Thymus (tissue), 11 donors: ENCODE measurements around the gene HOXA9. TPM values are rescaled to one million over a fixed set of nuclear protein-coding genes. Genes with fewer than 3 reads are reported as not detected.

Source experiments
- DNase-seq, 9 donors: peaks; one replicate each; pipeline ENCODE4 v3.0.0-alpha.2; 2013; ENCODE audit warnings: low spot score in 9 of 9, low read depth in 6 of 9, missing footprints in 1 of 9
- H3K27ac ChIP-seq, 2 donors: one replicate each; pipeline ENCODE4 v1.5.1; 2013; ENCODE audit warnings: control low read depth in 1 of 2, low read depth in 1 of 2, low read length in 1 of 2, mild to moderate bottlenecking in 1 of 2, moderate library complexity in 1 of 2
- H3K27me3 ChIP-seq, 2 donors: one replicate each; pipeline ENCODE4 v1.5.1; 2013; ENCODE audit warnings: low read length in 1 of 2; ENCODE audit not compliant: control insufficient read depth in 2 of 2, insufficient read depth in 1 of 2
- H3K36me3 ChIP-seq, 2 donors: one replicate each; pipeline ENCODE4 v1.5.1; 2013; ENCODE audit warnings: low read length in 1 of 2, mild to moderate bottlenecking in 1 of 2, moderate library complexity in 1 of 2; ENCODE audit not compliant: control insufficient read depth in 2 of 2, insufficient read depth in 2 of 2
- H3K4me1 ChIP-seq, 2 donors: one replicate each; pipeline ENCODE4 v1.5.1; 2013; ENCODE audit warnings: low read length in 2 of 2; ENCODE audit not compliant: control insufficient read depth in 2 of 2, insufficient read depth in 2 of 2
- H3K4me3 ChIP-seq, 2 donors: one replicate each; pipeline ENCODE4 v1.5.1; 2013; ENCODE audit warnings: low read length in 2 of 2, control low read depth in 1 of 2, mild to moderate bottlenecking in 1 of 2
- H3K9me3 ChIP-seq, 2 donors: one replicate each; pipeline ENCODE4 v1.5.1; 2013; ENCODE audit warnings: low read length in 1 of 2, mild to moderate bottlenecking in 1 of 2; ENCODE audit not compliant: control insufficient read depth in 2 of 2, insufficient read depth in 1 of 2
- WGBS: extraction: QIAGEN DNeasy Blood & Tissue Kit; methylation state at CpG from one replicate; pipeline ENCODE4 v1.1.7; 2013; 5-methylcytosine and 5-hydroxymethylcytosine counted together
- polyA plus RNA-seq: library from polyadenylated mRNA; stranded (reverse); fragments of 200-250 nt; gene quantifications from one replicate; pipeline ENCODE4 v1.2.3, GENCODE V29; 2013
- total RNA-seq: library from RNA; stranded (reverse); fragments of 120-200 nt; gene quantifications from one replicate; pipeline ENCODE4 v1.2.4, GENCODE V29; 2013
- donor health status: healthy.

Gene HOXA9
- total and polyA plus RNA-seq, 2 donors, result 1.5 to 4.9 TPM

GRCh38 chr7:27141923-27142579 is 23.3 kb downstream of the HOXA9 start:
- Histone ChIP-seq H3K4me3 (no peak overlapping the region), H3K27ac (no peak overlapping the region), H3K27me3 (peaks cover 19 to 95% of the 10 kb centered on the region in 2 donors), H3K9me3 (peaks cover 2 to 14% of the 10 kb centered on the region in 2 donors), H3K36me3 (no peaks in the 10 kb centered on the region), H3K4me1 (no peaks in the 10 kb centered on the region)
- 91% methylated on average over 30 of the region's 30 CpGs for WGBS
- DNase-seq, result no peak

- Histone ChIP-seq H3K27me3 (peaks cover 17 to 95% of the 10 kb centered on the region in 2 donors), H3K9me3 (peaks cover 2 to 8% of the 10 kb centered on the region in 2 donors), H3K36me3 (no peaks in the 10 kb centered on the region), H3K27ac (no peak overlapping the region), H3K4me1 (peaks cover 0 to 2% of the 10 kb centered on the region in 2 donors), H3K4me3 (no peak overlapping the region)
- 94% methylated on average over 18 of the region's 18 CpGs for WGBS
- DNase-seq, result no peak
Observed at GRCh38 chr7:27141137-27141922, 24.0 kb downstream of the HOXA9 start.

- peaks cover 16 to 93% of the 10 kb centered on the region in 2 donors for H3K27me3 ChIP-seq
Observed at GRCh38 chr7:27140126-27140857, 25.0 kb downstream of the HOXA9 start.

GRCh38 chr7:27139334-27140125 is 25.8 kb downstream of the HOXA9 start:
- no peak for DNase-seq
- peaks cover 12 to 85% of the 10 kb centered on the region in 2 donors for H3K27me3 ChIP-seq
- H3K4me1 ChIP-seq, result peaks cover 5 to 11% of the 10 kb centered on the region in 2 donors
- 93% methylated on average over 53 of the region's 53 CpGs for WGBS
- H3K27ac ChIP-seq, result no peak overlapping the region
- H3K36me3 ChIP-seq, result no peaks in the 10 kb centered on the region
- H3K4me3 ChIP-seq, result no peak overlapping the region
- H3K9me3 ChIP-seq, result peaks cover 2 to 3% of the 10 kb centered on the region in 2 donors

More at GRCh38 chr7:27140126-27140857, 25.0 kb downstream of the HOXA9 start:
- DNase-seq, result no peak
- Histone ChIP-seq H3K27ac (no peak overlapping the region), H3K36me3 (no peaks in the 10 kb centered on the region), H3K9me3 (peaks cover 2 to 8% of the 10 kb centered on the region in 2 donors), H3K4me1 (peaks cover 5 to 10% of the 10 kb centered on the region in 2 donors), H3K4me3 (no peak overlapping the region)
- WGBS, result 94% methylated on average over 15 of the region's 15 CpGs

- Histone ChIP-seq H3K27me3 (peaks cover 12 to 81% of the 10 kb centered on the region in 2 donors), H3K9me3 (peaks cover 0 to 2% of the 10 kb centered on the region in 2 donors), H3K36me3 (no peaks in the 10 kb centered on the region), H3K4me1 (peaks cover 5 to 11% of the 10 kb centered on the region in 2 donors), H3K27ac (no peak overlapping the region), H3K4me3 (no peak overlapping the region)
- WGBS, result 94% methylated on average over 11 of the region's 11 CpGs
- no peak for DNase-seq
Observed at GRCh38 chr7:27138985-27139333, 26.4 kb downstream of the HOXA9 start.

- no peaks in the 10 kb centered on the region for H3K9me3 ChIP-seq
- H3K4me1 ChIP-seq, result peaks cover 5 to 11% of the 10 kb centered on the region in 2 donors
- no peak overlapping the region for H3K27ac ChIP-seq
- no peak for DNase-seq
- 96% methylated on average over 1 of the region's 1 CpG for WGBS
- H3K4me3 ChIP-seq, result no peak overlapping the region
- H3K27me3 ChIP-seq, result peaks cover 13 to 81% of the 10 kb centered on the region in 2 donors
- no peaks in the 10 kb centered on the region for H3K36me3 ChIP-seq
Observed at GRCh38 chr7:27138472-27138871, 26.9 kb downstream of the HOXA9 start.

GRCh38 chr7:27137640-27138315 is 27.6 kb downstream of the HOXA9 start:
- Histone ChIP-seq H3K4me3 (no peak overlapping the region), H3K9me3 (no peaks in the 10 kb centered on the region), H3K27ac (no peak overlapping the region), H3K36me3 (no peaks in the 10 kb centered on the region), H3K4me1 (peaks cover 5 to 11% of the 10 kb centered on the region in 2 donors), H3K27me3 (peaks cover 13 to 80% of the 10 kb centered on the region in 2 donors)
- WGBS, result 95% methylated on average over 2 of the region's 2 CpGs
- no peak for DNase-seq

GRCh38 chr7:27134392-27134791 is 30.9 kb downstream of the HOXA9 start:
- Histone ChIP-seq H3K36me3 (no peaks in the 10 kb centered on the region), H3K9me3 (peaks cover 0 to 6% of the 10 kb centered on the region in 2 donors), H3K27ac (no peak overlapping the region), H3K4me3 (no peak overlapping the region), H3K4me1 (peaks cover 5 to 17% of the 10 kb centered on the region in 2 donors), H3K27me3 (peaks cover 13 to 65% of the 10 kb centered on the region in 2 donors)
- WGBS, result 26% methylated on average over 2 of the region's 2 CpGs
- DNase-seq, result no peak
